ENCODE results near the gene VAC14. TPM values are rescaled to one million over a fixed set of nuclear protein-coding genes. Genes with fewer than 3 reads are reported as not detected.

The VAC14 gene
- polyA plus RNA-seq, 1 of the 3 experiments (the other 2 are of a cell fraction) = 33.2 TPM

- no peak overlapping the region for H3K4me3 ChIP-seq (ENCODE audit: low read depth in 2 of 2, low read length in 1 of 2)
- H3F3A ChIP-seq (replicated peaks; ENCODE audit: insufficient read depth) = no peaks in the 10 kb centered on the region
- WGBS (ENCODE audit: low lambda C conversion rate) = 95% methylated on average over 15 of the region's 15 CpGs
- POLR2A ChIA-PET = no interaction called here
- no peaks in the 10 kb centered on the region for H3K9me2 ChIP-seq
- no peaks in the 10 kb centered on the region for H3K9me3 ChIP-seq
- no peaks in the 10 kb centered on the region for H3K27me3 ChIP-seq (ENCODE audit: insufficient read depth)
- TF ChIP-seq MEF2A (IDR thresholded peaks at IDR 0.05; ENCODE audit: borderline replicate concordance, low read depth) (no peak), TCF12 (IDR thresholded peaks at IDR 0.05) (no peak), POLR2AphosphoS5 (IDR thresholded peaks at IDR 0.05; ENCODE audit: low read depth, low read length) (no peak), RAD21 (IDR thresholded peaks at IDR 0.05; ENCODE audit: low read length) (no peak), FOSL2 (IDR thresholded peaks at IDR 0.05; ENCODE audit: borderline replicate concordance, low read depth) (no peak), NRF1 (IDR thresholded peaks at IDR 0.05; ENCODE audit: low read depth, low read length) (no peak), RXRA (IDR thresholded peaks at IDR 0.05; ENCODE audit: borderline replicate concordance, low read depth) (no peak), SIN3A (IDR thresholded peaks at IDR 0.05; ENCODE audit: borderline replicate concordance, low read depth, low read length) (no peak)
- H4K20me1 ChIP-seq (ENCODE audit: insufficient read depth) = no peaks in the 10 kb centered on the region
- H3K36me3 ChIP-seq (replicated peaks in 1 of 2; ENCODE audit: control insufficient read depth in 1 of 2, insufficient read depth in 2 of 2, low read length in 1 of 2) = peaks cover 8 to 13% of the 10 kb centered on the region in 2 experiments
- peaks cover 0 to 34% of the 10 kb centered on the region in 2 experiments; a peak in 1 of 4 replicates for H3K4me1 ChIP-seq (ENCODE audit: control insufficient read depth in 1 of 2, insufficient read depth in 2 of 2, low read depth in 1 of 2, low read length in 1 of 2)
- H2AFZ ChIP-seq (ENCODE audit: low read depth) = no peak overlapping the region
- H3K79me2 ChIP-seq (ENCODE audit: insufficient read depth) = no peaks in the 10 kb centered on the region
- H3K9ac ChIP-seq = no peak overlapping the region
- no peak overlapping the region for H3K4me2 ChIP-seq
- CTCF ChIA-PET = interaction anchor here (0.8 to 3.4 kb wide), 3 partner anchors 14 to 47 kb away, joined by 3 to 18 read pairs (median 18); no protein-coding TSS in a partner anchor
- H3K27ac ChIP-seq (ENCODE audit: low read depth in 2 of 2, low read length in 1 of 2) = no peak overlapping the region; a peak in 1 of 4 replicates
- DNase-seq = no peak
Observed at GRCh38 chr16:70724146-70725023, 76.6 kb downstream of the VAC14 start.

GRCh38 chr16:70723740-70724145, 77.2 kb downstream of the VAC14 start:
- TF ChIP-seq SMC3 (IDR thresholded peaks at IDR 0.05; ENCODE audit: low read depth, low read length) = no peak
- TF ChIP-seq ELF1 (IDR thresholded peaks at IDR 0.05) = no peak
- no peak for TF ChIP-seq RCOR1 (IDR thresholded peaks at IDR 0.05; ENCODE audit: low read length)
- no peak for TF ChIP-seq MXI1 (IDR thresholded peaks at IDR 0.05; ENCODE audit: low read depth, low read length)
- no peak for TF ChIP-seq NFIC (IDR thresholded peaks at IDR 0.05; ENCODE audit: borderline replicate concordance)
- ChIA-PET CTCF (interaction anchor here (1.0 to 3.4 kb wide), 3 partner anchors 14 to 70 kb away, joined by 3 to 18 read pairs (median 18); no protein-coding TSS in a partner anchor), POLR2A (no interaction called here)
- Histone ChIP-seq H3K4me3 (ENCODE audit: low read depth in 2 of 2, low read length in 1 of 2) (no peak overlapping the region), H4K20me1 (ENCODE audit: insufficient read depth) (no peaks in the 10 kb centered on the region), H3K4me1 (ENCODE audit: control insufficient read depth in 1 of 2, insufficient read depth in 2 of 2, low read depth in 1 of 2, low read length in 1 of 2) (peaks cover 0 to 34% of the 10 kb centered on the region in 2 experiments; a peak in 1 of 4 replicates), H3F3A (replicated peaks; ENCODE audit: insufficient read depth) (no peaks in the 10 kb centered on the region), H3K27ac (ENCODE audit: low read depth in 2 of 2, low read length in 1 of 2) (peak overlapping the region in 1 of 2 experiments; percentile 16; a peak in 1 of 4 replicates), H3K27me3 (ENCODE audit: insufficient read depth) (no peaks in the 10 kb centered on the region), H2AFZ (ENCODE audit: low read depth) (no peak overlapping the region), H3K9ac (no peak overlapping the region), H3K9me2 (no peaks in the 10 kb centered on the region), H3K36me3 (replicated peaks in 1 of 2; ENCODE audit: control insufficient read depth in 1 of 2, insufficient read depth in 2 of 2, low read length in 1 of 2) (peaks cover 12 to 17% of the 10 kb centered on the region in 2 experiments), H3K79me2 (ENCODE audit: insufficient read depth) (no peaks in the 10 kb centered on the region), H3K9me3 (no peaks in the 10 kb centered on the region), H3K4me2 (no peak overlapping the region)
- WGBS (ENCODE audit: low lambda C conversion rate) = 97% methylated on average over 5 of the region's 6 CpGs
- DNase-seq = no peak

Measured in SK-N-SH (cell line).